B cell (primary cell): Measurements from ENCODE around the gene PRDM2.

ENCODE experiments used
- CTCF ChIP-seq: fragments of 200-600 bp; IDR thresholded peaks from one replicate; pipeline ENCODE4 v1.8.0; 2022; ENCODE audit warnings: antibody characterized with exemption, mild to moderate bottlenecking
- EZH2 ChIP-seq: IDR thresholded peaks from 2 replicates; pipeline ENCODE4 v1.6.1; 2012; ENCODE audit warnings: borderline replicate concordance, low read depth, mild to moderate bottlenecking, moderate library complexity, low read length; ENCODE audit not compliant: insufficient read depth, poor library complexity, severe bottlenecking

- no peak for TF ChIP-seq CTCF
- TF ChIP-seq EZH2, result no peak
Measured at GRCh38 chr1:13701271-13701640, 1.3 kb downstream of the PRDM2 start.
